ENCODE results near the gene CETP.

GRCh38 chr16:57016831-57017230, 55.1 kb downstream of the CETP start:
- TF ChIP-seq TAF1 (IDR thresholded peaks at IDR 0.05; ENCODE audit: borderline replicate concordance, insufficient read depth, low read length) (no peak), SIN3A (IDR thresholded peaks at IDR 0.05; ENCODE audit: borderline replicate concordance, insufficient read depth, low read length) (no peak)

Data from PFSK-1 (cell line).